GM12872 (cell line): Measurements from ENCODE around the gene WNT2.

ENCODE experiments used
- CTCF ChIP-seq: IDR thresholded peaks from 3 replicates; pipeline ENCODE4 v1.5.1; 2011; ENCODE audit warnings: low read depth, mild to moderate bottlenecking, low read length, moderate library complexity; ENCODE audit not compliant: insufficient read depth

WNT2 gene

GRCh38 chr7:117302396-117302795 lies 20.5 kb downstream of the WNT2 start:
- TF ChIP-seq CTCF, result no peak

- no peak for TF ChIP-seq CTCF
Observed at GRCh38 chr7:117297606-117298005, 25.3 kb downstream of the WNT2 start.

GRCh38 chr7:117296066-117296465 lies 26.8 kb downstream of the WNT2 start:
- no peak for TF ChIP-seq CTCF

GRCh38 chr7:117285826-117286225 lies 37.0 kb downstream of the WNT2 start:
- no peak for TF ChIP-seq CTCF

- TF ChIP-seq CTCF, result no peak
Observed at GRCh38 chr7:117284692-117285091, 38.2 kb downstream of the WNT2 start.

GRCh38 chr7:117283779-117284178 lies 39.1 kb downstream of the WNT2 start:
- no peak for TF ChIP-seq CTCF

- no peak for TF ChIP-seq CTCF
Observed at GRCh38 chr7:117283371-117283770, 39.5 kb downstream of the WNT2 start.
